ENCODE data around the gene CGAS. TPM values are rescaled to one million over a fixed set of nuclear protein-coding genes. Genes with fewer than 3 reads are reported as not detected.

The CGAS gene
- total and polyA plus RNA-seq, 2 of the 4 experiments (the other 2 are of a cell fraction): 1.5 to 1.6 TPM

DNA sequence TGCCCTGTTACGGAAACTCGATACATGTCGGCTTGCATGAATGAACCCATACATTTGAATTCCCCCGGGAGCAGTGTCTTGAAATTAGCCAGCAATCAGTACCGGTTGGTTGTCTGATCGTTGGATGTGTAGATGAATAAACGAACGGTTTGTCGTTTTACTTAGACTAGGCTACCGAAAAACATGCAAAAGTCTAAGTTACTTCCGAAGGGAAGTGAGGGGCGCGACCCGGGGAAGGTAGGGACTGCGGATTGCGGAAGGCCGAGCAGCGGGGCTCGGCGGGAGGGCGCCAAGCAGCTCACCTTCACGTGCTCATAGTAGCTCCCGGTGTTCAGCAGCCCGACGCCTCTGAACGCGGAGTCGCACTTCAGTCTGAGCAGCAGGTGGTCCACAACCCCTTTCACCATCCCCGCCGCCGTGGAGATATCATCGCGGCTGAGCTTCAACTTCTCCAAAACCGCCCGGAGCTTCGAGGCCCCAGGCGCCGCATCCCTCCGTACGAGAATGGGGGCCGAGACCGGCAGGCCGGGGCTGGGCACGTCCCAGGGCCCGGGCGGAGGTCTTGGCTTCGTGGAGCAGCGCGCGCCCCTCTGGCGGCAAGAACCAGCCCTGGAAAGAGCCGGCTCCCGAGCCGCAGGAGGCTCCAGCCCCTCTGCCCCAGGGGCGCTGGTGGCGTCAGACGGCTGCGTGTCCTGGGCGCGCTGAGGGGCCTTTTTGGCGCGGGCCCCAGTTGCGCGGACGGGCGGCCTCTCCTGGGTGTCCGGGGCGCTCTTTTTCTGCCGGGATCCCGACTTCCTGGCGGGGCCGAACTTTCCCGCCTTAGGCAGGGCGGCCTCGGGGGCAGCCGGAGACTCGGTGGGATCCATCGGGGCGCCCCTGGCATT, 632 bp downstream of the CGAS start:
- DNase-seq: peak; percentile 43
- CTCF ChIA-PET: interaction anchor here (0.6 to 1.2 kb wide), 2 partner anchors 10 to 135 kb away, joined by 3 to 4 read pairs; partner anchors contain the start of gene MTO1
- TF ChIP-seq BHLHE40 (IDR thresholded peaks at IDR 0.05; ENCODE audit: low read depth, low read length) (peak; percentile 29; the same call in 1 of the 2 replicates), POLR2A (IDR thresholded peaks at IDR 0.05; ENCODE audit: low read depth, low read length) (no peak), MAFK (IDR thresholded peaks at IDR 0.05; ENCODE audit: low read depth, low read length) (no peak), MXI1 (IDR thresholded peaks at IDR 0.05; ENCODE audit: borderline replicate concordance, low read depth, low read length) (no peak), CHD1 (IDR thresholded peaks at IDR 0.05; ENCODE audit: low read depth, low read length) (no peak)
- peak overlapping the region; percentile 81 for H4K5ac ChIP-seq (ENCODE audit: low read depth, low read length)
- intact Hi-C loops (cut with micrococcal nuclease): loop anchor here (5.0 kb wide), 1 partner anchor 64 kb away; no protein-coding TSS in a partner anchor
- H2BK5ac ChIP-seq (ENCODE audit: low read depth, low read length, poor library complexity, severe bottlenecking): peak overlapping the region; percentile 52
- peak overlapping the region; percentile 74 for H2BK120ac ChIP-seq (ENCODE audit: low read depth, low read length)
- peaks cover 11 to 34% of the 10 kb centered on the region in 2 experiments; a peak in 3 of 4 replicates for H3K79me1 ChIP-seq (ENCODE audit: low read depth in 1 of 2, low read length in 2 of 2)
- H3K9me3 ChIP-seq (ENCODE audit: control insufficient read depth, insufficient read depth, low read length): no peaks in the 10 kb centered on the region
- no peaks in the 10 kb centered on the region for H3K4me1 ChIP-seq (ENCODE audit: control insufficient read depth, insufficient read depth, low read length)
- peak overlapping the region; percentile 70 for H3K9ac ChIP-seq (ENCODE audit: low read depth, low read length)
- peak overlapping the region; percentile 97 for H3K23ac ChIP-seq (ENCODE audit: low read depth, low read length)
- BruUV-seq (replicated peaks): no TSS peak
- H3K56ac ChIP-seq (ENCODE audit: extremely low read depth, insufficient read depth, low read length): peak overlapping the region; percentile 76
- H3K36me3 ChIP-seq (ENCODE audit: control insufficient read depth, insufficient read depth, low read length): no peaks in the 10 kb centered on the region
- in situ Hi-C loops (cut with MboI; ENCODE audit: low sequenced_read_pairs): no loop called here
- H4K8ac ChIP-seq (ENCODE audit: low read depth in 2 of 2, low read length in 2 of 2): peak overlapping the region; percentile 46 to 94
- H3K27me3 ChIP-seq (ENCODE audit: control insufficient read depth, insufficient read depth, low read length): no peaks in the 10 kb centered on the region
- H2BK15ac ChIP-seq (ENCODE audit: low read depth, low read length): no peak overlapping the region; the same call in 2 of the 3 replicates
- H3K18ac ChIP-seq (ENCODE audit: low read depth, low read length): peak overlapping the region; percentile 8; the same call in 1 of the 2 replicates
- H3K14ac ChIP-seq (replicated peaks; ENCODE audit: low read depth, low read length): peak overlapping the region; percentile 92
- POLR2A ChIA-PET (ENCODE audit: unreplicated experiment): interaction anchor here (1.5 kb wide), 1 partner anchor 11 kb away, joined by 4 read pairs; the partner anchor contains the start of gene MTO1
- H3K27ac ChIP-seq (ENCODE audit: insufficient read depth, low read length): peak overlapping the region; percentile 56
- H2BK20ac ChIP-seq (ENCODE audit: low read depth, low read length): peak overlapping the region; percentile 42; the same call in 1 of the 2 replicates
- dilution Hi-C loops (cut with HindIII; ENCODE audit: low sequenced_read_pairs, unreplicated experiment): no loop called here
- H2AFZ ChIP-seq (replicated peaks; ENCODE audit: low read length, poor library complexity): peak overlapping the region; percentile 97
- no peak overlapping the region for H2AK5ac ChIP-seq (ENCODE audit: low read depth, low read length)
- WGBS, 2 experiments (ENCODE audit: extremely low coverage in 2 of 2, insufficient read length in 1 of 2): 3% methylated on average over 31 of the region's 79 CpGs; no CpG with 5 or more reads in 1 of the 2 experiments
- peak overlapping the region; percentile 86 for H3K4me2 ChIP-seq (ENCODE audit: low read depth, low read length)
- H3K4me3 ChIP-seq (ENCODE audit: insufficient read depth, low read depth, low read length): peak overlapping the region; percentile 54
- peak overlapping the region; percentile 96 for H2AK9ac ChIP-seq (replicated peaks; ENCODE audit: low read depth, low read length, poor library complexity)
- H3K4ac ChIP-seq (ENCODE audit: low read depth, low read length): peak overlapping the region; percentile 92
- H4K20me1 ChIP-seq (ENCODE audit: insufficient read depth, low read length): no peaks in the 10 kb centered on the region
- H3K9me1 ChIP-seq (ENCODE audit: insufficient read depth, low read length): no peaks in the 10 kb centered on the region
- ATAC-seq (ENCODE audit: low read depth): peak; percentile 74
- H4K91ac ChIP-seq (ENCODE audit: insufficient read depth, low read depth, low read length): peak overlapping the region; percentile 79

All from IMR-90 (cell line).